SH-SY5Y (cell line): ENCODE results near the gene SCP2.

Experiments used
- GATA2 ChIP-seq: IDR thresholded peaks from 2 replicates; pipeline ENCODE4 v1.6.1; 2011; ENCODE audit warnings: mild to moderate bottlenecking, low read depth, low read length
- GATA3 ChIP-seq: IDR thresholded peaks from 2 replicates; pipeline ENCODE4 v1.6.1; 2011; ENCODE audit warnings: low read depth, mild to moderate bottlenecking, low read length, moderate library complexity

GRCh38 chr1:52907812-52908153 lies 19.3 kb upstream of the SCP2 start:
- TF ChIP-seq GATA2 (no peak), GATA3 (no peak)
